GM12875 (cell line): Measurements from ENCODE around the gene EXTL2.

Source experiments
- H3K4me3 ChIP-seq: one replicate; pipeline ENCODE4 v1.5.1; 2011; ENCODE audit warnings: low read depth, low read length, control low read depth
- CTCF ChIP-seq: IDR thresholded peaks from 2 replicates; pipeline ENCODE4 v1.5.1; 2011; ENCODE audit warnings: low read depth, mild to moderate bottlenecking, control low read depth, inconsistent platforms, low read length, moderate library complexity, borderline replicate concordance; ENCODE audit not compliant: insufficient read depth

The EXTL2 gene

GRCh38 chr1:100921110-100921706 lies 26.6 kb upstream of the EXTL2 start:
- H3K4me3 ChIP-seq: no peak overlapping the region
- TF ChIP-seq CTCF: peak; percentile 6; the same call in 1 of the 2 replicates

- no peak for TF ChIP-seq CTCF
- no peak overlapping the region for H3K4me3 ChIP-seq
Measured at GRCh38 chr1:100912019-100912418, 17.4 kb upstream of the EXTL2 start.

- no peak for TF ChIP-seq CTCF
- no peak overlapping the region for H3K4me3 ChIP-seq
Measured at GRCh38 chr1:100909018-100909417, 14.4 kb upstream of the EXTL2 start.

GRCh38 chr1:100907887-100908286 lies 13.2 kb upstream of the EXTL2 start:
- no peak overlapping the region for H3K4me3 ChIP-seq
- TF ChIP-seq CTCF: no peak

- H3K4me3 ChIP-seq: no peak overlapping the region
- no peak for TF ChIP-seq CTCF
Measured at GRCh38 chr1:100905181-100905580, 10.5 kb upstream of the EXTL2 start.

- TF ChIP-seq CTCF: no peak
- no peak overlapping the region for H3K4me3 ChIP-seq
Measured at GRCh38 chr1:100904528-100904927, 9.9 kb upstream of the EXTL2 start.

GRCh38 chr1:100903777-100904176 lies 9.1 kb upstream of the EXTL2 start:
- no peak for TF ChIP-seq CTCF

More at GRCh38 chr1:100903777-100904176, 9.1 kb upstream of the EXTL2 start:
- H3K4me3 ChIP-seq: no peak overlapping the region
